Chondrocyte (in vitro differentiated cells): Measurements from ENCODE around the gene SRRM5. TPM values are rescaled to one million over a fixed set of nuclear protein-coding genes. Genes with fewer than 3 reads are reported as not detected.
"Not testable (repeated sequence)": the region's sequence is repeated elsewhere in the genome, so short reads cannot be mapped to it uniquely, and the experiment has no call there.

ENCODE experiments used
- DNase-seq: peaks from one replicate; pipeline ENCODE4 v3.0.0; 2021; ENCODE audit warnings: mixed read lengths, low spot score
- H3K27ac Mint-ChIP-seq: one replicate; pipeline ENCODE4 v1.8.0; 2021; ENCODE audit warnings: mild to moderate bottlenecking, moderate library complexity, mixed read lengths; ENCODE audit not compliant: unreplicated experiment
- H3K27me3 Mint-ChIP-seq: 2 replicates; pipeline ENCODE4 v1.8.0; 2021; ENCODE audit warnings: low read depth, mixed read lengths
- H3K36me3 Mint-ChIP-seq: 2 replicates; pipeline ENCODE4 v1.8.0; 2021; ENCODE audit warnings: low read depth, mixed read lengths
- H3K4me1 Mint-ChIP-seq: 2 replicates; pipeline ENCODE4 v1.8.0; 2021; ENCODE audit warnings: low read depth, mild to moderate bottlenecking, mixed read lengths
- H3K4me3 Mint-ChIP-seq: one replicate; pipeline ENCODE4 v1.8.0; 2021; ENCODE audit warnings: mild to moderate bottlenecking, moderate library complexity, mixed read lengths; ENCODE audit not compliant: unreplicated experiment
- H3K9me3 Mint-ChIP-seq: 2 replicates; pipeline ENCODE4 v1.8.0; 2021; ENCODE audit warnings: low read depth, mixed read lengths
- CTCF ChIP-seq: fragments of 200-600 bp; sonication (generic); IDR thresholded peaks from 2 replicates; pipeline ENCODE4 v1.5.0; 2021; ENCODE audit warnings: antibody characterized with exemption, mild to moderate bottlenecking, moderate library complexity
- total RNA-seq: library from RNA; stranded (reverse); gene quantifications from 3 replicates; pipeline ENCODE4 v1.2.1, GENCODE V29; 2021

SRRM5 gene
- total RNA-seq, 1 donor from 2014 or later: 0.12 TPM

DNA sequence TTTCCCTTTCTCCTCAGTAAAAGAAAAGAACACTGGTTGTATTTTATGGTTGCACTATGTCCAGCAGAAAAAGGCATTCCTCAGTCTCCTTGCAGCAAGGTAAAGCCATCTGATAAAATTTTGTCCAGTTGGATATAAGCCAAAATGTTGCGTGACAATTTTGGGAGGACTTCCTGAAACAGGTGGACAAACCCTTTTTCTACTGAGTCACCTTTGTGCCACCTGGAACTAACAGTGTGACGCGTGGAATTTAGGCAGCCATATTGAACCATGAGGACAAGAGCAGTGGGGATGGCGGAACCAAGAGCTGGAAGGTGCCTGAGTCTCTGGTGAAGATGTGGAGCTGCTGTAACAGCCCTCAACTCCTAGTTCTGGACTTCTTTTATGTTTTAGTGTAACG, 19.6 kb downstream of the SRRM5 start:
- Mint-ChIP-seq H3K4me1 (peaks cover 7% of the 10 kb centered on the region), H3K4me3 (no peak overlapping the region), H3K36me3 (no peaks in the 10 kb centered on the region), H3K9me3 (no peaks in the 10 kb centered on the region), H3K27ac (no peak overlapping the region), H3K27me3 (no peaks in the 10 kb centered on the region)
- TF ChIP-seq CTCF: no peak
- no peak for DNase-seq

GRCh38 chr19:43633520-43633919, 21.6 kb downstream of the SRRM5 start:
- Mint-ChIP-seq H3K4me1 (peaks cover 7% of the 10 kb centered on the region), H3K4me3 (no peak overlapping the region), H3K9me3 (no peaks in the 10 kb centered on the region), H3K36me3 (no peaks in the 10 kb centered on the region), H3K27ac (no peak overlapping the region), H3K27me3 (peaks cover 3% of the 10 kb centered on the region)
- DNase-seq: no peak
- no peak for TF ChIP-seq CTCF

- TF ChIP-seq CTCF: no peak
- Mint-ChIP-seq H3K4me3 (no peak overlapping the region), H3K27ac (no peak overlapping the region), H3K4me1 (peaks cover 10% of the 10 kb centered on the region), H3K27me3 (peaks cover 8% of the 10 kb centered on the region), H3K36me3 (no peaks in the 10 kb centered on the region), H3K9me3 (no peaks in the 10 kb centered on the region)
- DNase-seq: no peak
Observed at GRCh38 chr19:43634068-43634467, 22.2 kb downstream of the SRRM5 start.

DNA sequence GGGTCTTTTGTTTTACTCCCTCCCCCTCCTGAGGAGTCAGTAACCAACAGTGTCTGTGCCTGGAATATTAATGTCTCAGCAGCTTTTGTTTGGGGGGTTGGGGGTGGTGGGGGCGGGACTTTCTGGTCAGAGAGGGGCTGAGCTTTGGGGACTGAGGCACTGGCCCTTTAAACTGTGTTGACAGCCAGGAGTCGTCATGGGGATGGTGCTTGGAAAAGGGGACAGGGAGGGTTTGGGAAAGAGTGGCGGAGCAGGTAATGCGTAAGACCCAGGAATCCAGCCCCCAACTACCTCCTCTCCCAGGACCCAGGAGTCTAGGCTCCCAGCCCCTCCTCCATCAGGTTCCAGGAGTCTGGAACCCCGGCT, 22.6 kb downstream of the SRRM5 start:
- no peak overlapping the region for H3K4me3 Mint-ChIP-seq
- TF ChIP-seq CTCF: no peak
- peaks cover 9% of the 10 kb centered on the region for H3K27me3 Mint-ChIP-seq
- DNase-seq: no peak
- no peaks in the 10 kb centered on the region for H3K36me3 Mint-ChIP-seq
- no peaks in the 10 kb centered on the region for H3K9me3 Mint-ChIP-seq
- H3K4me1 Mint-ChIP-seq: peaks cover 12% of the 10 kb centered on the region
- H3K27ac Mint-ChIP-seq: no peak overlapping the region

DNA sequence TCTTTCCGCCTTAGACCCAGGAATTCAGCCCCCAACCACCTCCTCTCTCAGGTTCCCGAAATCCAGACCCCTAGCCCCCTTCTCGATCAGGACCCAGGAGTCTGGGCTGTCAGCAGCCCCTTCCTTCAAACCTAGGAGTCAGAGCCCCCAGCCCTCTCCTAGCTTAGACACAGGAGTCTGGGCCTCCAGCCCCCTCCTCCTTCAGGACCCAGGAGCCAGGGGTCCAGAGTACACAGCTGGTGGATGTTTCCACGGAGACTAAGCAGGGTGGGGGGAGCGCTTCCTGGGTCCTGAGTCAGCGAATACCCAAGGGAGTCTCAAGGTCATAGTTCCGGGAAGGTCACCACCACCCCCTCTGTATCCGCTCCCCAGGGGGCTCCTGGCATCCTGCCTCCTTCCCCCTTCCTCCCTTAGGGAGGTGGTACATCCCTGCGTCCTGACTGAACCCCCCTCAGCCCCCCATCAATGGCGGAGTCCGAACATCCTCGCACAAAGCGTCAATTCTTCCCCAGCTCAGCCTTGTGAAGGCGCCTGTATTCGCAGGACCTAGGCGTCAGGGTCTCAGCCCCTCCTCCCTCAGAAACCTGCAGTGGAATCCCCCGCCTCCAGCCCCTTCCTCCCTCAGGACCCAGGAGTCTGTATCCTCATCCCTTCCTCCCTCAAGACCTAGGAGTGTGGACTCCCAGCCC, 23.1 kb downstream of the SRRM5 start:
- H3K9me3 Mint-ChIP-seq: no peaks in the 10 kb centered on the region
- TF ChIP-seq CTCF: no peak
- peak overlapping the region; percentile 42 for H3K4me3 Mint-ChIP-seq
- H3K4me1 Mint-ChIP-seq: peaks cover 13% of the 10 kb centered on the region
- peaks cover 9% of the 10 kb centered on the region for H3K27me3 Mint-ChIP-seq
- no peak overlapping the region for H3K27ac Mint-ChIP-seq
- no peaks in the 10 kb centered on the region for H3K36me3 Mint-ChIP-seq
- DNase-seq: no peak

DNA sequence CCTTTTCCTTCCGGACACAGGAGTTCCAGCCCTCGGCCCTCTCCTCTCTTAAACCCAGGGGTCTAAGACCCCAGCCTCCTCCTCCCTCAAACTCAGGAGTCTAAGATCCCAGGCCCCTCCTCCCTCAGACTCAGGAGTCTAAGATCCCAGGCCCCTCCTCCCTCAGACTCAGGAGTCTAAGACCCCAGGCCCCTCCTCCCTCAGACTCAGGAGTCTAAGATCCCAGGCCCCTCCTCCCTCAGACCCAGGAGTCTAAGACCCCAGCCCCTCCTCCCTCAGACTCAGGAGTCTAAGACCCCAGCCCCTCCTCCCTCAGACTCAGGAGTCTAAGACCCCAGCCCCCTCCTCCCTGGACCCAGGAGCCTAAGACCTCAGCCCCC, 23.7 kb downstream of the SRRM5 start:
- H3K27me3 Mint-ChIP-seq, H3K27ac Mint-ChIP-seq, H3K9me3 Mint-ChIP-seq, DNase-seq, H3K36me3 Mint-ChIP-seq: not testable (repeated sequence)
- Mint-ChIP-seq H3K4me1 (peaks cover 17% of the 10 kb centered on the region), H3K4me3 (peak overlapping the region; percentile 42)
